ENCODE data around the gene PSORS1C1. TPM values are rescaled to one million over a fixed set of nuclear protein-coding genes. Genes with fewer than 3 reads are reported as not detected.
"Not testable (repeated sequence)": the region's sequence is repeated elsewhere in the genome, so short reads cannot be mapped to it uniquely, and the experiment has no call there.

The PSORS1C1 gene
- total RNA-seq, 1 donor from 2014 or later, result 0.26 TPM

GRCh38 chr6:31186052-31186734, 71.6 kb downstream of the PSORS1C1 start:
- Mint-ChIP-seq H3K9me3 (no peaks in the 10 kb centered on the region), H3K27me3 (ENCODE audit: insufficient read depth) (peaks cover 3% of the 10 kb centered on the region), H3K4me3 (no peak overlapping the region), H3K36me3 (ENCODE audit: low read depth) (no peaks in the 10 kb centered on the region), H3K4me1 (ENCODE audit: low read depth) (peaks cover 14% of the 10 kb centered on the region), H3K27ac (no peak overlapping the region)
- DNase-seq (ENCODE audit: low spot score), result no peak
- intact Hi-C loops (cut with micrococcal nuclease), result no loop called here

DNA sequence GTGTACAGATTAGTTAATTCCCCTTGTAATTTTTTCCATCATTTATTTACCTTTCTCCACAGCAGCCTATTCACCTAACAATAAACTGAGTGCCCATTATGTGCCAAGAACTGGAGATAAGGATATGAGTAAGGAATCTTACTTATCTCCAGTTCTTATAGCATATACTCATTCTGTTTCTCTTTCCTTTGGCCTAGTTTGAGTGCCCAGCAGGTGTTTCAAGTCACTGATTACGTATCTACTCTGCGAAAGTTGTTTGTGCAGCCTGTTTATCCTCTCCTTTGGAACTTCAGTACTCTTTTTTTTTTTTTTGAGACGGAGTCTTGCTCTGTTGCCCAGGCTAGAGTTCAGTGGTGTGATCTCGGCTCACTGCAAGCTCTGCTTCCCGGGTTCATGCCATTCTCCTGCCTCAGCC, 73.2 kb downstream of the PSORS1C1 start:
- DNase-seq (ENCODE audit: low spot score), result no peak
- Mint-ChIP-seq H3K27ac (no peak overlapping the region), H3K36me3 (ENCODE audit: low read depth) (no peaks in the 10 kb centered on the region), H3K9me3 (no peaks in the 10 kb centered on the region), H3K4me1 (ENCODE audit: low read depth) (peaks cover 14% of the 10 kb centered on the region), H3K4me3 (no peak overlapping the region), H3K27me3 (ENCODE audit: insufficient read depth) (peaks cover 3% of the 10 kb centered on the region)
- intact Hi-C loops (cut with micrococcal nuclease), result no loop called here

DNA sequence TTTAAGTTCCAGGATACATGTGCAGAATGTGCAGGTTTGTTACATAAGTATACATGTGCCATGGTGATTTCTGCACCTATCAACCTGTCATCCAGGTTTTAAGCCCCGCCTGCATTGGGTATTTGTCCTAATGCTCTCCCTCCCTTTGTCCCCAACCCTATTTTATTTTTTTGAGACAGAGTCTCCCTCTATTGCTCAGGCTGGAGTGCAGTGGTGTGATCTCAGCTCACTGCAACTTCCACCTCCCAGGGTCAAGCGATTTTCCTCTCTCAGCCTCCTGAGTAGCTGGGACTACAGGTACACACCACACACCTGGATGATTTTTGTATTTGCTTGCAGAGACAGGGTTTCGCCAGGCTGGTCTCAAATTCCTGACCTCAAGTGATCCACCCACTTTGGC, 74.6 kb downstream of the PSORS1C1 start:
- H3K36me3 Mint-ChIP-seq (ENCODE audit: low read depth); H3K27ac Mint-ChIP-seq; intact Hi-C loops (cut with micrococcal nuclease); H3K4me3 Mint-ChIP-seq; DNase-seq (ENCODE audit: low spot score); H3K27me3 Mint-ChIP-seq (ENCODE audit: insufficient read depth); H3K9me3 Mint-ChIP-seq: not testable (repeated sequence)
- peaks cover 14% of the 10 kb centered on the region for H3K4me1 Mint-ChIP-seq (ENCODE audit: low read depth)

Other genes starting within 250 kb of the PSORS1C1 start
- 21.4 and 24.8 TPM in 2 replicates for gene DDR1, start 230.3 kb upstream of the PSORS1C1 start, total RNA-seq
- gene GTF2H4, start 206.6 kb upstream of the PSORS1C1 start, total RNA-seq, result 65.3 and 71.3 TPM in 2 replicates
- 74.0 and 76.0 TPM in 2 replicates for gene VARS2, start 200.6 kb upstream of the PSORS1C1 start, total RNA-seq
- not detected in 2 replicates for gene SFTA2, start 182.6 kb upstream of the PSORS1C1 start, total RNA-seq
- not detected in 2 replicates for gene MUCL3, start 173.8 kb upstream of the PSORS1C1 start, total RNA-seq
- gene MUC21, start 131.1 kb upstream of the PSORS1C1 start, total RNA-seq, result not detected in 2 replicates
- not detected in 2 replicates for gene MUC22, start 104.3 kb upstream of the PSORS1C1 start, total RNA-seq
- not detected in 2 replicates for gene C6orf15, start 2.2 kb upstream of the PSORS1C1 start, total RNA-seq
- not detected in 2 replicates for gene CDSN, start 5.6 kb downstream of the PSORS1C1 start, total RNA-seq
- gene PSORS1C2, start 24.3 kb downstream of the PSORS1C1 start, total RNA-seq, result not detected in 2 replicates
- 50.9 and 51.3 TPM in 2 replicates for gene CCHCR1, start 43.0 kb downstream of the PSORS1C1 start, total RNA-seq
- gene TCF19, start 43.8 kb downstream of the PSORS1C1 start, total RNA-seq, result 75.9 and 78.4 TPM in 2 replicates
- gene POU5F1, start 55.9 kb downstream of the PSORS1C1 start, total RNA-seq, result not detected in 2 replicates
- 944 and 984 TPM in 2 replicates for gene HLA-C, start 157.3 kb downstream of the PSORS1C1 start, total RNA-seq
- 3,770 and 3,814 TPM in 2 replicates for gene HLA-B, start 242.4 kb downstream of the PSORS1C1 start, total RNA-seq